Lower lobe of right lung (tissue), 2 donors: Measurements from ENCODE around the gene SRRD. TPM values are rescaled to one million over a fixed set of nuclear protein-coding genes. Genes with fewer than 3 reads are reported as not detected.
"Not testable (repeated sequence)": the region's sequence is repeated elsewhere in the genome, so short reads cannot be mapped to it uniquely, and the experiment has no call there.

Source experiments
- ATAC-seq, 2 donors: fragments of 200-7000 bp; cut with Tn5 transposase; one replicate each; pipeline ENCODE4 v1.9.1; 2020 to 2022; ENCODE audit warnings: mild to moderate bottlenecking in 2 of 2, moderate library complexity in 2 of 2
- DNase-seq: peaks from one replicate; pipeline ENCODE4 v3.0.0-alpha.2; 2020
- H3K27ac ChIP-seq: fragments of 200-600 bp; one replicate; pipeline ENCODE4 v1.8.0; 2022
- H3K27me3 ChIP-seq: fragments of 200-600 bp; one replicate; pipeline ENCODE4 v1.8.0; 2022; ENCODE audit warnings: low read depth
- H3K36me3 ChIP-seq: fragments of 200-600 bp; one replicate; pipeline ENCODE4 v1.8.0; 2022; ENCODE audit warnings: mild to moderate bottlenecking
- H3K4me1 ChIP-seq: fragments of 200-600 bp; one replicate; pipeline ENCODE4 v1.8.0; 2022
- H3K4me3 ChIP-seq: fragments of 200-600 bp; one replicate; pipeline ENCODE4 v1.8.0; 2022; ENCODE audit warnings: mild to moderate bottlenecking
- H3K9me3 ChIP-seq: fragments of 200-600 bp; one replicate; pipeline ENCODE4 v1.8.0; 2022
- CTCF ChIP-seq: fragments of 200-600 bp; IDR thresholded peaks from one replicate; pipeline ENCODE4 v1.8.0; 2022; ENCODE audit warnings: antibody characterized with exemption, mild to moderate bottlenecking
- intact Hi-C: fragments of 100-400 bp; cut with DNase I; formaldehyde crosslinking; loops from one replicate; pipeline ENCODE4 v1.11.0; 2022
- long read RNA-seq: library from polyadenylated mRNA; unstranded; transcript quantifications from one replicate; pipeline ENCODE4 v2.0.0, GENCODE V29; 2021
- total RNA-seq: library from RNA; stranded (reverse); fragmentation: NEBNext Ultra II Directional; extraction: Animal tissue kit (Norgen Biotek cat#: 25700); gene quantifications from one replicate; pipeline ENCODE4 v1.2.1, GENCODE V29; 2021
- donor health status: DM: no; HTN: yes; CAD: no; lungs with severe emphysema.

SRRD gene
- 18.1 TPM for total RNA-seq
- long read RNA-seq, full-length matches to known transcripts, result 20 of 26 reads
- long read RNA-seq, partial matches to known transcripts, result 0 of 26 reads
- long read RNA-seq, other reads (novel, unspliced or antisense), result 6 of 26 reads

GRCh38 chr22:26483439-26484359 is at the start of gene SRRD, which contains the start of gene HPS4:
Gene SRRD (plus strand): TSS chr22:26483877. CDS start chr22:26483891, 14 bp downstream.
Gene HPS4 (minus strand): TSS chr22:26483783. CDS start chr22:26481762, 2,021 bp downstream.
- Histone ChIP-seq H3K36me3 (peaks cover 24% of the 10 kb centered on the region), H3K27me3 (no peaks in the 10 kb centered on the region), H3K9me3 (no peaks in the 10 kb centered on the region), H3K4me1 (peaks cover 67% of the 10 kb centered on the region), H3K27ac (peak within 1 kb of the TSS; percentile 99), H3K4me3 (peak within 1 kb of the TSS; percentile 100)
- intact Hi-C loops, result no loop called here
- no peak for TF ChIP-seq CTCF
- peak; percentile 97 for ATAC-seq
- peak; percentile 94 for DNase-seq

- ATAC-seq (no peak), DNase-seq (no peak)
- H3K9me3 ChIP-seq, result no peaks in the 10 kb centered on the region
- no peaks in the 10 kb centered on the region for H3K27me3 ChIP-seq
- no peaks in the 10 kb centered on the region for H3K36me3 ChIP-seq
- TF ChIP-seq CTCF, result no peak
- intact Hi-C loops, result no loop called here
- H3K4me3 ChIP-seq, result no peak overlapping the region
- H3K4me1 ChIP-seq, result no peaks in the 10 kb centered on the region
- no peak overlapping the region for H3K27ac ChIP-seq
Observed at GRCh38 chr22:26435327-26436093, 48.2 kb upstream of the SRRD start.

DNA sequence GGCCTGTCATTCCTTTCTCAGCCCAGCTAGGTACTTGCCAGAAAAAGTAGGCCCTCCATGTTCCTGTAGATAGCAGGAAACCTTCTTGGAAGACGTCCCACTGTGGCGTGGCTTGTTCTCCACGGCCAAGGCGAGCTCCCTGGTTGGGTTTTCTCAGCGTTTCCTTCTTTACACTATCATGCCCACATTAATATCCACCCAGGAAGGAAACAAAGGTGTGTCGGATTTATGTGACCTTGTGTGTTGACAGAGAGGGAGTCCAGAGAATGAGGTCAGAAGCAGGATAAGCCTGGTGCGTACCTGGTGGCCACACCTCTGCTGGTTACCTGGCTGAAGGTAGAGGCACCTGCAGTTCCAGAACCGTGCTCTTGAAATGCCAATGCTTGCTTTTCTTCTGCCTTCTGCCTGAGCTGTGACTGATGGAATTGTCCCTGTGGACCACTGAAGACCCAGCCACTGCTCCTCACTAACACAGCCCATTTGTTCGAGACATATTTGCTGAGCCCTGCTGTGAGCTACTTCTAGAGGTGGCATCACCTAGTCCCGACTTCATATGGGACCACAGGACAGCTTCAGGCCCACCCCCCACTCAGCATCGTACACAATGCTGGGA is 46.7 kb upstream of the SRRD start:
- DNase-seq, result no peak
- Histone ChIP-seq H3K4me1 (no peaks in the 10 kb centered on the region), H3K9me3 (no peaks in the 10 kb centered on the region), H3K4me3 (no peak overlapping the region), H3K27ac (no peak overlapping the region), H3K36me3 (no peaks in the 10 kb centered on the region), H3K27me3 (no peaks in the 10 kb centered on the region)
- ATAC-seq, result peak in 1 of 2 donors; percentile 44
- intact Hi-C loops, result no loop called here
- no peak for TF ChIP-seq CTCF

- intact Hi-C loops, result no loop called here
- Histone ChIP-seq H3K36me3 (no peaks in the 10 kb centered on the region), H3K27me3 (no peaks in the 10 kb centered on the region), H3K9me3 (no peaks in the 10 kb centered on the region), H3K4me1 (no peaks in the 10 kb centered on the region), H3K4me3 (no peak overlapping the region), H3K27ac (no peak overlapping the region)
- no peak for DNase-seq
- no peak for TF ChIP-seq CTCF
- no peak for ATAC-seq
Observed at GRCh38 chr22:26437694-26438392, 45.8 kb upstream of the SRRD start.

- ATAC-seq, H3K27ac ChIP-seq, H3K27me3 ChIP-seq, H3K36me3 ChIP-seq, H3K4me3 ChIP-seq, intact Hi-C loops, DNase-seq, H3K9me3 ChIP-seq, H3K4me1 ChIP-seq: not testable (repeated sequence)
Observed at GRCh38 chr22:26438776-26439175, 44.9 kb upstream of the SRRD start.
